Stimulated activated CD4-positive, alpha-beta T cell treated with anti-CD3 and anti-CD28 coated beads, Interleukin-15, amount 100 ng/mL, for 24 hours (primary cell): ENCODE results near the gene KDELR1.
"Not testable (repeated sequence)": the region's sequence is repeated elsewhere in the genome, so short reads cannot be mapped to it uniquely, and the experiment has no call there.

ENCODE experiments used
- DNase-seq: peaks from one replicate; pipeline ENCODE4 v3.0.0-alpha.2; 2020

KDELR1 gene

DNA sequence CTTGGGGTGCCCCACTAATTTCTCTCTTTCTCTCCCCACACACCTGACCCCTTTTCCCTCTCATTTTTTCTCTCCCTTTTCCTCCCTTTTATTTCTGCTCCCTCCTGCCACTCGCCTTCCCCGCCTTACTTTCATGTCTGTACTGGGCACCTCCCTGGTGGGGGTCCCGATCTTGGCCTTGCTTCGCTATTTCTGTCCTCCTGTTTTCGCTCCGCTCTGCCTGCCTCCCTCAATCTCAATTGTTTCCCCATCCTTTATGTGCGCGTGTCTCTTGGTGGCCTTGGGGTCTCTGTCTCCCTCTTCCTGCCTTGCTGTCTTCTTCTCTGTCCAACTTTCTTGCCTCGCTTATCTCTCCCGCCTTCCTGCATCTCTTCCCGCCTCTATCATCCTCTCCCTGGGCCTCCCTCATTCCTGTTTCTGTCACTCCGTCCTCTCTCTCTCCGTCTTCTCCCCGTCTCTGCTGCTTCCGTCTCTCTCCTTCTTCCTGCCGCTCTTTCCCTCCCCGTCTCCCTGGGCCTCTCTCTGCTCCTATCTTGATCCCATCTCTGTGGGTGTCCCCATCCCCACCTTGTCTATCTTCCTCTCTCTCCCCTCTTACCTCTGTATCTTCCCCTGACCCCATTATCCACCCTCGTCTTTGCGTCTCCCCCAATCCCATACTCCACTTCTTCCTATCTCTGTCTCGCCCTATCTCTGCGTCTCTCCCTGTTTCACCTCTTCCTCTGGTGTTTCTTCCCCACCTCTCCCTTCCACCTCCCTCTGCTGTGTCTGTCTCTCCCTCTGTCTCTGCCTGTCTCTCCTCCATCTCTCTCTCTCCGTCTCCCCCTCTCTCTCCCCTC is 6.1 kb upstream of the KDELR1 start:
- no peak for DNase-seq

DNA sequence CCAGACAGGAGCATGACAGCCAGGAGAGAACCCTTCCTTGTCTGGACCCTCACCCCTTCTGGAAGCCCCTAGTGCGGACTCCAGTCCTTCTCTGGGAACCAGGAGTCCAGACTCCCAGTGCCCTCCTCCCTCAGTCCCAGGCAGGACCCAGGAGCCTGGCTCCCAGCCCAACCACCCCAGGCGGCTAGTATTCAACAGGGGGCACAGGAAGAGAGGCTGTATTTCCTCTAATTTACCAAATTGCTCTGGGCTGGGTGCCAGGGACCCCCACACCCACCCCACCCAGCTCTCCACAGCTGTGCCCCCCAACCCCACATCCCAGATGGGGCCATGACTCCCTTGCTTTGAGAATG is 5.4 kb upstream of the KDELR1 start:
- no peak for DNase-seq

DNA sequence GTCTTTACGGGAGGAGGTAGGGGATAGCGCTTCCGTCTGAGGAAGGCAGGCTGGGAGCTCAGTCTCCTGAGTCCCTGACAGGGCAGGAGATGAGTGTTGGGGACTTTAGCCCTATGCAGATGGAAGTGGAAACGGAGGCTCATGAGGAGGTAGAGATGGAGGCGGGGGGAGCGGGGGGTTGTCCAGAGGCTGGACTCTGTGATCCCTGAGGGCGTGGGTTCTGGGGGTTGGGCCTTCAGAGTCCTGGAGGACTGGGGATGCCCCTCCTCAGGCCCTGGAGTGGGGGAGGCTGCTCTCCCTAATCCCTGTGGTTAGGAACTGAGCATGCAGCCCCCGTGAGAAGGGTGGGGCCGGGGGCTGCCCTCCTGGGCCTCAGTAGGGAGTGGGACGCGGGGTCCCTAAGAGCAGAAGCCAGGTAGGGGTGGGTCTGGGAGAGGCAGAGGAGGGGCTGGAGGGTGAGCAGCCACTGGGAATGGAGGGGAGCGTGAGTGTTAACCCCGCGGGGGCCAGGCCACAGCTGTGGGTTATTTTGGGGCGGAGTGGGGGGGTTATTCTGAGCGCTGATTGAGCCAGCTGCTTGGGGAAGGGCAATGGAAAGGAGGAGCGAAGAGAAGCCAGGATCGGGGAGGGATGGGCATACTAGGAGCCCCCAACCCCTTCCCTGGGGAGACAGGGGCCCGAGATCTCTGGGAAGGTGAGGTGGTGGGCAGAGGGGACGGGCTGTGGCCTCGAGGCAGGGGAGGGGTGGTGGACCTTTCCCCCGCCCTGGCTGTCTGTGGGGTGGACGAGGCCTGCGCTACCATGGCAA is 4.9 kb upstream of the KDELR1 start:
- DNase-seq = no peak

DNA sequence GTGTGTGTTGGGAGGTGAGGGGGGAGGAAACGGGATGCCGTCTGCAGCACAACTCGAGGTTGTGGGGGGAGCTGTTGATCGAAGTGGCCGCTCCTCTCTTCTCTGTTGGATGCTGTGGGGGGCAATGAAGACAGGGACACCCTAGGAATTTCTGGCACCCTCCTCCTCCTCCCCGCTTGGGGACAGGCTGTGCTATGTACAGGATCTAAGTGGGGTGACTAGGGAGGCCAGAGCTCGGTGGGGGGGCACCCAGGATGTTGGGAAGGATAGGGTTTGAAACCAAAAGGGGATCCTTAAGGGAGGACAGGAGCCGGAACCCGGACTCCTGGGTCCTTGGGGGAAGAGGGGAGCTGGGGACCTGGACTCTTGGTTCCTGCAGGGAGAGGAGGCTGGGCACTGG is 4.1 kb upstream of the KDELR1 start:
- DNase-seq = no peak

DNA sequence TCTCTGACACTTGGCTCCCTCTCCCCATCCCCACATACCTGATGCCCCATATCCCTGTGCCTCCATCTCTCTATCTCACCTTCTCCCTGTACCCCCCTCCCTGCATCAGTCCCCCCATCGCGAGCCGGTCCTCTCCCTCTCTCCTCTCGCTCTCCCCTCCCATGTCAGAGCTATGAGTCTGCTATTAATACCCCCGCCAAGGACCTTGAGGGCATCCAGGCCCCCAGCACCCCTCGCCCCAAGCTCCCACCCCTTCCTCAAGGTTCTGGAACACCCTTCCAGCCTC is 3.8 kb upstream of the KDELR1 start:
- no peak for DNase-seq

DNA sequence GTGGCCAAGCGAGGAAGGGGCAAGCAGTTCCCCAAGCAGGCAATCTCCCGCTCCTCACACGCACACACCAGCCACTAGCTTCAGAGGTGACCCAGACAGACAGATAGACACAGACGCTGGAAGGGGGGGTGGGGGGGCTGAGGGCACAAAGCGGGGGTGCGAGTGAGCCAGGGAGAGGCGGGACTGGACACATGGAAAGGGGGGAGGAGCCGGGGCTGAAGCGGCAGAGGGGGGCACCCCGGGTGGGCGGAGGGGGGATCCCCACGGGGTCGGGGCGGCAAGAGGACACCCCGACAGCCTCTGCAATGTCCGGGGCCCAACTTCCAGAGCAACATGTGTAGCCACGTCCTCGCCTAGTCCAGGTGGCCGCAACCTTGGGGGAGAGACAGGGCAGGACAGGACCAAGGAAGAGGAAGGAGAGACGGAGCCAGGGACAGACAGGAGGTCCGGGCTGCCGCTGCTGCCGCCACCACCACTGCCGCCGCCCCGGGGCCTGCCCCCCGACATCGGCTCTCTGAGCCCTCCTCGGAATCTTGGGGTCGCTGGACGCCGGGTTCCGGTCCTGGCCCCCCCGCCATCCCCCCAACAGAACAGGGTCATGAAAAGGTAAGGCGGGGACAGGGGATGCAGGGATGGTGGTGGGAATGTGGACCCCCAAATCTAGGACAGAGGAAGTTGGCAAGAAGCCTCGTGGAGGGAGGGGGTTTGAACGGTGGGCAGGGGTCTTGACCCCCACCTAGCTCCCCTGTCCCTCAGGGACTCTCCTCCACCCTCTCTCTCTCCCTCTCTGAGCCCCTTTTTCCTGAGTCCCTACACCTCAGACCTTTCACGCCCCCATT is 3.2 kb upstream of the KDELR1 start:
- no peak for DNase-seq

DNA sequence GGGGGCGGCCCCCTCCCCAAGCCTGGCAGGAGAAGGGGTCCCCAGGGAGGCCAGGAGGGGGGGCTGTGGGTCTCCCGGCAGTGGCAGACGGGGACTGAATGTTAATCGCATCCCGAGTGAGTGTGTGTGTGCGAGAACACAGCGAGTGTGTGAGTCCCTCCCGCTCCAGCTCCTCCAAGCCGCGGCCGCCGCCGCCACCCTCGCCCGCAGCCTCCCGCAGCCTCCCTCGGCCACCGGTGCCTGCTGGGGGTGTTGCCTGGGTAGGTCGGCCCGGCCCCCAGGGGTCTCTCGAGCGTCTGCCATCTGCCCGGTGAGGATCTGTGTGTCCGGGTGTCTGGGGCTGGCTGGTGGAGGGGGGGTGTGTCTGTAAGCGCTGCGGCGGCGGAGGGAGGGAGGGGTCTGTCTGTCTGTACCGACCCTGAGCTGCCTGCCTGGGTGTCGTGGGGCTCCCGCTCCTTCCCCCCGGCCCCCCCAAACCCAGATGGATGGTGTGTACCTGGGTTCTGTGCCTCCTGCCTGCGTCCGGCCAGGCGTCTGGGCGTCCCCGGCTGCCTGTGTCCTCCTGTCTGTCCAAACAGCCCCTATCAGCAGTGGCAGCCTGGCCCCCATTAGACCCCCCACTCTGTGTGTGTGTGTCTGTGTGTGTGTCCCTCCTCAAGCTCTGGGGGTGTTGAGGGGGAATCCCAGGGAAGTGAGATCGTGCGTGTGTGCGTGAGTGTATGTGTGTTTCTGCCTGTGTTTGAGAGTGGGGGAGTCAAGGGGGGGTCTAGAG is 2.4 kb upstream of the KDELR1 start, which contains the start of gene GRIN2D:
TSS of gene GRIN2D (plus strand) at position 110 of the 772 bp plus-strand sequence. CDS start 4,725 bp downstream, outside the sequence.
- peak; percentile 32 for DNase-seq

DNA sequence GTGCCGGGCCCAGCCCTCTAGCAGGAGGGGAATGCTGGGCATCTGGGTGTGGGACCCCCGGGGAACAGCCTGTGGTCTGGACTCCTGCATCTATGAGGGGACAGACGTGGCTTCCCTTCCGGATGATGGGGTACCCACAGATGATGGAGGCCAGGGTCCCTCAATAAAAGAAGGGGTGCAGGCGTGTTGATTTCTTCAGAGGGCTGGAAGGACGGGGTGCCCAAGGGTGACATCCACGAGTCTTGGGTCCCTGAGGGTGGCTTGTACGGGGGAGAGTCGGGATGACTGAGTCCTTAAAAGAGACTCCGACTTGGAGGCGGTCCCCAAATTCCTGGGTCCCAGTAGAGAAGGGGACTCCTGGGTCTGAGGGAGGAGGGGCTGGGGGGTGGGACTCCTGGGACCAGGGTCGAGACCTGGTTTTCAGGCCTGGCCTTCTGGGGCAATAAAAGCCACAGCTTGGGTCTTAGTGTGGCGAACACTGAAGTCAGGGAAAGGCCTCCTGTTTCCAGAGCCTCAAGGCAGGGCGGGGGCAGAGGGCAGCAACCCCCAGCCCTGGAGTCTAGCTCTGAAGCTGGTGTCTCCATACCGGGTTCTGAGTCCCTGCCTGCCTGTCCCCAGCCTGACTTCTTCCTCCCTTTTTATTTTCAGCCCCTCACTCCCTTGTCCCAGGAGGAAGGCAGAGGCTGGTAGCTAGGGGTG is 1.7 kb upstream of the KDELR1 start:
- DNase-seq = no peak

DNA sequence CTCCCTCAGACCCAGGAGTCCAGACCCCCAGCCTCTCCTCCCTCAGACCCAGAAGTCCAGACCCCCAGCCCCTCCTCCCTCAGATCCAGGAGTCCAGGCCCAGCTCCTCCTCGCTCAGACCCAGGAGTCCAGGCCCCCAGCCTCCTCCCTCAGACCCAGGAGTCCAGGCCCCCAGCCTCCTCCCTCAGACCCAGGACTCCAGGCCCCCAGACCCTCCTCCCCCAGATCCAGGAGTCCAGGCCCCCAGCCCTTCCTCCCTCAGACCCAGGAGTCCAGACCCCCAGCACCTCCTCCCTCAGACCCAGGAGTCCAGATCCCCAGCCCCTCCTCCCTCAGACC is 624 bp upstream of the KDELR1 start:
- not testable (repeated sequence) for DNase-seq

DNA sequence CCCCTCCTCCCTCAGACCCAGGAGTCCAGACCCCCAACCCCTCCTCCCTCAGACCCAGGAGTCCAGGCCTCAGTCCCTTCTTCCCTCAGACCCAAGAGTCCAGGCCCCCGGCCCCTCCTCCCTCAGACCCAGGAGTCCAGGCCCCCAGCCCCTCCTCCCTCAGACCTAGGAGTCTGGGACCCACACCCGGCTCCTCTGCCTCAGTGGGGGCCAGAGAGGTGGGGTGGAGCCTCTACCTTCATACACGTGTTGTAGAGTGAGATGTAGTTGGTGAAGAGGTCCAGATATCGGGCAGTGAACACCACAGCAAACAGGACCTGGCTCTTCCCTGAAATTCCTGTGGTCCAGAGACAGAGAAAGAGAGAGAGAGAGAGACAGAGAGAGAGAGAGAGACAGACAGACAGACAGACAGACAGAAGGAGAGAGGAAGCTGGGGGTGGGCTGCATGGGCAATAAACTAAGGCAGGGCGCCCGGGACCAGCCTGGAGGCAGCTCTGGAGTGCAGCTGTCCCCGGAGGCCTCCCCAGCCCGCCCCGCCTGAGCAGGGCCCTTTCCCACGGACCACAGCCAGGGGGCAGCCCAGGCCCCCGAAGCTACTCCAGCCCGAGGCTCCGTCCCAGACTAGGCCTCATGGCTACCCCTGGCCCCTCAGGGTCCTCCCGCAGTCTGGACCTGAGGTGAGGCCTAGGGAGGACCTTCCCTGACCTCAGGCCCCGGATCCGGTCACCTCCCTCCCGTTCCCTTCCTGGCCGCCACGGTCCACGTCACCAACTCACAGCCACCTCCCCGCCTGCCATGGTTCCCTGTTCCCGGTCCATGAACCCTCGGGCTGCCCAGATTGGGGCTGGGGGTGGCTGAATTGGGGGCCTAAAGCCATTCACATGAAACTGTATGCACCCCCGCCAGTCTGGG is 907 bp downstream of the KDELR1 start:
- peak; percentile 75 for DNase-seq

DNA sequence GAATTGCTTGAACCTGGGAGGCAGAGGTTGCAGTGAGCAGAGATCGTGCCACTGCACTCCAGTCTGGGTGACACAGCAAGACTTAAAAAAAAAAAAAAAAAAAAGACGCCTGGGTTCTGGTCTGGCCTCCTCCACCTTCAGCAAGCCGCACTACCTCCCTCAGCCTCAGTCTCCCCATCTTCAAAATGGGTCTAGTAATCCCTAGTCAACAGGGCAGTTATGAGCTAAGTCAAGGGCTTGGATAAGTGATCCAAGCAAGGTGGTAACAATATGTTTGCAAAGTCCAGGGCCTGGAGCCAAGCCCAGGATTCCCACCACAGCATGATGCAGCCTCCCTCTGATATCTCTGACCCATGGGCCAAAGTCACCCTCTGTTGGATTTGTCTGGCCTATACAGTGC is 4.4 kb downstream of the KDELR1 start:
- DNase-seq = no peak

DNA sequence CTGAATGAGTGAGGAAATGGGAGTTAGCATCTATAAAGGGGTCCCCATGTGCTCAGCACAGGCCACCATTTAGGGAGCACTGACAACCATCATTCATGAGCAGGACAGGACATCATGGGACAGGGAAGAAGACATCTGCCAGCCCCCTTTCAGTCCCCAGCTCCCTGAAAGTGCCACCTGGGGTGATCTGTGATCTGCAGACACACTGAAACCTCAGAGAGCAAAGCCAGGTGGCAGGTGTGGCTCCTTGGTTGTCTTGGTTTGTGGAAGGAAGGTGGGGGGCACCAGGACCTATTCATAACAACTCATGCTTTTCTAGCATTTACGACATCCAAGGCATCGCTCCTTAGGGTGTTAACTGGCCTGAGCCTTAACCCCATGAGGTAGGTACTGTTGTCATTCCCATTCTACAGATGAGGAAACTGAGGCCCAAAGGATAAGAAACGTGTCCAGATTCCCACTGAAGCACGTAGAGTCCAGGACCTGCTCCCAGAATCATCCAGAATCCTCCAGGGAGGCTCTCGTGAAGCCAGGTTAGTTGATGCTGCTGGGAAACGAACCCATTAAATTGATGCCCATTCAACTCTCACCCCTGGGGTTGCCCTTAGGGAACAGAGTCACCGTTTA is 5.8 kb downstream of the KDELR1 start:
- no peak for DNase-seq

DNA sequence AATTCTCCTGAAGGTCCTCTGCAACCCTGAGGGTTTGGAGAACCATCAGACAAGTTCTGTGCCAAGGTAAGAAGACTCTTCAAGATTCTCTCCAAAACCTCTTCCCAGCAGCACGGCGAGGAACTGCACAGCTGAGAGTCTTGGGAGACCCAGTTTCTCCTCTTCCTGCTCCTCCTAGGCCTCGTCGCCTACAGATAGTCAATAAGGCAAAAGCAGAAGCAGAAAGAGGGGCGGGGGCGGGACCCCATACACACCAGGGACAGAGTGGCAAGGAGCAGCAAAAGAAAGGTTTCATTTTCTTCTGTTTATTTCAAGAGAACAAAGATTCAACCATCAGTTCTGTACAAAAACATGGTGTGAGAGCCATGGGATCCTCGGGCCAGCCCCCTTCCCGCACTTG is 9.1 kb downstream of the KDELR1 start:
- DNase-seq = no peak

DNA sequence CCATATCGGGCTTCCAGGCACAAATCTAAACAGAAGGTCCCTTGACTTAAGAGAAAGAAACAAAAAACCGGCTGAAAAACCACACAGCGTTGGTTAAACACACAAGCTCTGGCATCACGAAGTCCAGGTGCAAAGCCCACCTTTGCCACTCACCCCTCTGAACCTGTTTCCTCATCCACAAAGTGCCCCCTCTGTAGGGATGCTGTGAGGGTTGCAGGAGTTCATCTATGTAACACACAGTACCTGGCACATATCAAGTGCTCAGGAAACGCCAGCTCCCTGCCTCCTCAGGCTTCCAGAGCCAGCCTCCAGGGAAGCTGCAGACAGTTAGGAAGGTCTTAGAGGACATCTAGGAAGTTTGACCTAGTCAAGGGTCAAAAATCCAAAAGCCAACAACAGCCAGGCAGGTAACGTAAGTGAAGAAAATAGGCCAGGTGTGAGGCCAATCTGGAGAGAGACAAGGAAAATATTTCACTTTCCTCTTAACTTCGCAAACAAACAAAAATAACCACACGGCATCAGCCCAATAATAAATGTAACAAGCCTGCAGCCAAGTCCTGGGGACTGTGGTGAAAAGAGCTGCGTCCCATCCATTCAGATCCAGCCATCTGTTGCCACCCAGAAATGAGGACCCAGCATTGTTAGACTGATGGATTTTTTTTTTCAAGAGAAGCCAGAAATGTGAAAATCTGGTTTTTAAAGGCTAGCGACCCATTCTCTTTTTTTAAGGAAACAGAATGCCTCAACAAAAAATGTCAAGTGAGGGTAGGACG is 10.0 kb downstream of the KDELR1 start:
- DNase-seq = no peak

DNA sequence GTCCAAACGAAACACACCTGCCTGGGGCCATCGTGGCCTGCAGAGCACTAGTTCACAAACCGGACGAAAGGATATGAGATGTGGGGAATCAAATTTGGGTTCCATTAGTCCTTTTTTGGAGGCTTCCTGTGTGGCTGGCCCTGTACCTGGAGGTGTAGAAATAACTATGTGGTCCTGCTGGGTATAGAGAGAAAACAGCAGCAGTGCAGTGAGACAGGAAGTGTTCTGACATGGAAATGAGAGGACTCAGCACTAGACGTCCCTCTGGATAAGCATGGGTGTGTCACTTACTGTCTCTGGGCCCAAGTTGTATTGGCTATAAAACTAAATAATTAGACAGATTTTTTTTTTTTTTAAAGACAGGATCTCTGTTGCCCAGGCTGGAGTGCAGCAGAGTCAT is 12.3 kb downstream of the KDELR1 start:
- no peak for DNase-seq

DNA sequence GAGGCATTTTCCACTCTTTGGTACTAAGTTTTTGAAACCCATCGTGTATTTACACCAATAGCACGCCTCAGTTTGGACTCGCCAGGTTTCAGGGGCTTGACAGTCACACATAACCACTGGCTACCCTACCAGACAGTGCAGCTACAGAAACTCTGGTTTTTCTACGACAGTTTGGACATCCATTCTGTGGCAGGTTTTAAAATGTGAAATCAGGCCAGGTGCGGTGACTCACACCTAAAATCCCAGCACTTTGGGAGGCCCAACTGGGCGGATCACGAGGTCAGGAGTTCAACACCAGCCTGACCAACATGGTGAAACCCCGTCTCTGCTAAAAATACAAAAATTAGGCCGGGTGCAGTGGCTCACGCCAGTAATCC is 13.2 kb downstream of the KDELR1 start:
- DNase-seq = no peak

DNA sequence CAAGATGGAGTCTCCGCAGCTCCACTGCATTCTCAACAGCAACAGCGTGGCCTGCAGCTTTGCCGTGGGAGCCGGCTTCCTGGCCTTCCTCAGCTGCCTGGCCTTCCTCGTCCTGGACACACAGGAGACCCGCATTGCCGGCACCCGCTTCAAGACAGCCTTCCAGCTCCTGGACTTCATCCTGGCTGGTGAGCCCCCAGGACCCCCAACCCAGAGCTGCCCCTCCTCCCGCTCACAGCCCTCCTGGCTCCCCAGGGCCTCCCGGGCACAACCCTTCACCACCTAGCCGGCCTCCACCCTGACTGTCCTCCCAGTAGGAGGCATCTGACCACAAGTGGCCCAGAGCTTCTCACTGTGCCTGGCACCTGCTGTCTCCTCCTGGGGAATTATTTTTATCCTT is 17.8 kb downstream of the KDELR1 start:
- no peak for DNase-seq

DNA sequence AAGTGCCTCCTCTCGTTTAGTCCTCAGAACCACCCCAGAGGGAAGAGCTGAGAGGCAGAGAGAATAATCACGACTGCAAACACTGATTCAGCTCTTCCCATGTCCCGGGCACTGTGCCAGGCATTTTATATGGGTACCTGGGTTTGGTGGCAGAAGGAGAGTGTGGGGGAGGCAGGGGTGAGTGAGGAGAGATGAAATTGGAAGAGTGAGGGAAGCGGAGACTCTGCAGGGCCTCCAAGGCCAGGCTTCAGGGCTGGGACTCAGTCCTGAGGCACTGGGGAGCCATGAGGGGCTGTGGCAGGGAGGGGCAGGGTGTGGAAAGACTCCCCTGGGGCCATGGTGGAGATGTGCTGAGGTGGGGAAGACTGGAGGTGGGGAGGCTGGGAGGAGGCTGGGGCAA is 18.4 kb downstream of the KDELR1 start:
- DNase-seq = no peak

DNA sequence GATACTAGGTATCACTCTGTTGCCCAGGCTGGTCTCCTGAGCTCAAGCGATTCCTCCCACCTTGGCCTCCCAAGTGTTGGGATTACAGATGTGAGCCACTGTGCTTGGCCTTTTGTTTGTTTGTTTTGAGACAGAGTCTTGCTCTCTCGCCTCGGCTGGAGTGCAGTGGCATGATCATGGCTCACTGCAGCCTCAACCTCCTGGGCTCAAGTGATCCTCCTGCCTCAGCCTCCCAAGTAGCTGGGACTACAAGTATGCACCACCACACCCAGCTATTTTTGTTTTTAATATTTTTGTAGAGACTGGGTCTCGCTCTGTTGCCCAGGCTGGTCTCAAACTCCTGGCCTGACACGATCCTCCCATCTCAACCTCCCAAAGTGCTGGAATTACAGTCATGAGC is 19.6 kb downstream of the KDELR1 start:
- DNase-seq = not testable (repeated sequence)

DNA sequence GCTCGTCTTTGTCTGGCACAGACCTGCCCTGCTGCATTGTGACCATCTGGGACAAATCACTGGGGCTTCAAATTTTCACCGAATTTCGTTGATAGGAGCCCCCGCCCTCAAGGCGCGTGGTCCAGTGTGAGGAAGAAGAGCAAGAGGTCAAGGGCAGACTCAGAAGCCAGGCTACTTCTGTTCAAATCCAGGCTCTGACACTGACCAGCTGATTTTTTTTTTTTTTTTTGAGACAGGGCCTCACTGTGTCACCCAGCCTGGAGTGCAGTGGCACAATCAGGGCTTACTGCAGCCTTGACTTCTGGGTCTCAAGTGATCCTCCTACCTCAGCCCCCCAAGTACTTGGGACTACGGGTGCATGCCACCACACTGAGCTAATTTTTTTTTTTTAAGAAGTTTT is 20.0 kb downstream of the KDELR1 start:
- no peak for DNase-seq
